Measurements from ENCODE around the gene GNLY.

GNLY gene

GRCh38 chr2:85718885-85719492, 24.8 kb downstream of the GNLY start:
- TF ChIP-seq ARNTL (CRISPR knock-in tag; IDR thresholded peaks at IDR 0.05; ENCODE audit: borderline replicate concordance, low read depth) = no peak
- no peak for TF ChIP-seq TCF4 (CRISPR knock-in tag; IDR thresholded peaks at IDR 0.05; ENCODE audit: borderline replicate concordance)
- TF ChIP-seq ZC3H10 (CRISPR knock-in tag; IDR thresholded peaks at IDR 0.05) = no peak
- TF ChIP-seq POU6F1 (CRISPR knock-in tag; IDR thresholded peaks at IDR 0.05; ENCODE audit: borderline replicate concordance, low read depth) = no peak
- no peak for TF ChIP-seq CSDC2 (CRISPR knock-in tag; IDR thresholded peaks at IDR 0.05)
- no peak for TF ChIP-seq TOX (CRISPR knock-in tag; IDR thresholded peaks at IDR 0.05; ENCODE audit: borderline replicate concordance)
- TF ChIP-seq CSRNP3 (CRISPR knock-in tag; IDR thresholded peaks at IDR 0.05) = no peak
- TF ChIP-seq PPARA (CRISPR knock-in tag; IDR thresholded peaks at IDR 0.05; ENCODE audit: borderline replicate concordance) = no peak
- ATAC-seq = no peak

- no peak for ATAC-seq
- TF ChIP-seq POU6F1 (CRISPR knock-in tag; IDR thresholded peaks at IDR 0.05; ENCODE audit: borderline replicate concordance, low read depth) = no peak
- TF ChIP-seq PPARA (CRISPR knock-in tag; IDR thresholded peaks at IDR 0.05; ENCODE audit: borderline replicate concordance) = no peak
- no peak for TF ChIP-seq RARB (CRISPR knock-in tag; IDR thresholded peaks at IDR 0.05)
- no peak for TF ChIP-seq ZFP3 (CRISPR knock-in tag; IDR thresholded peaks at IDR 0.05)
- TF ChIP-seq CSDC2 (CRISPR knock-in tag; IDR thresholded peaks at IDR 0.05) = no peak
- no peak for TF ChIP-seq GLIS3 (CRISPR knock-in tag; IDR thresholded peaks at IDR 0.05)
- TF ChIP-seq BACH2 (CRISPR knock-in tag; IDR thresholded peaks at IDR 0.05; ENCODE audit: borderline replicate concordance) = no peak
- no peak for TF ChIP-seq CREB5 (CRISPR knock-in tag; IDR thresholded peaks at IDR 0.05; ENCODE audit: low read depth)
- TF ChIP-seq PATZ1 (CRISPR knock-in tag; IDR thresholded peaks at IDR 0.05; ENCODE audit: borderline replicate concordance) = no peak
- TF ChIP-seq ZNF565 (CRISPR knock-in tag; conservative IDR thresholded peaks at IDR 0.05; ENCODE audit: low read depth) = no peak
- TF ChIP-seq OSR1 (CRISPR knock-in tag; IDR thresholded peaks at IDR 0.05) = no peak
- no peak for TF ChIP-seq ESRRG (CRISPR knock-in tag; IDR thresholded peaks at IDR 0.05)
- no peak for TF ChIP-seq TOX (CRISPR knock-in tag; IDR thresholded peaks at IDR 0.05; ENCODE audit: borderline replicate concordance)
- no peak for TF ChIP-seq ARNTL (CRISPR knock-in tag; IDR thresholded peaks at IDR 0.05; ENCODE audit: borderline replicate concordance, low read depth)
Measured at GRCh38 chr2:85719609-85720240, 25.6 kb downstream of the GNLY start.

GRCh38 chr2:85720533-85720932, 26.4 kb downstream of the GNLY start:
- TF ChIP-seq RARB (CRISPR knock-in tag; IDR thresholded peaks at IDR 0.05) (no peak), OSR1 (CRISPR knock-in tag; IDR thresholded peaks at IDR 0.05) (no peak), ZNF8 (CRISPR knock-in tag; IDR thresholded peaks at IDR 0.05) (no peak)
- ATAC-seq = no peak

GRCh38 chr2:85721641-85722040, 27.5 kb downstream of the GNLY start:
- no peak for ATAC-seq
- no peak for TF ChIP-seq ZNF70 (CRISPR knock-in tag; IDR thresholded peaks at IDR 0.05)
- no peak for TF ChIP-seq CSDC2 (CRISPR knock-in tag; IDR thresholded peaks at IDR 0.05)
- TF ChIP-seq ZC3H10 (CRISPR knock-in tag; IDR thresholded peaks at IDR 0.05) = no peak
- no peak for TF ChIP-seq TCF4 (CRISPR knock-in tag; IDR thresholded peaks at IDR 0.05; ENCODE audit: borderline replicate concordance)
- no peak for TF ChIP-seq CSRNP3 (CRISPR knock-in tag; IDR thresholded peaks at IDR 0.05)
- TF ChIP-seq ZFP3 (CRISPR knock-in tag; IDR thresholded peaks at IDR 0.05) = no peak
- no peak for TF ChIP-seq CREB5 (CRISPR knock-in tag; IDR thresholded peaks at IDR 0.05; ENCODE audit: low read depth)
- TF ChIP-seq ARNTL (CRISPR knock-in tag; IDR thresholded peaks at IDR 0.05; ENCODE audit: borderline replicate concordance, low read depth) = no peak
- no peak for TF ChIP-seq RARB (CRISPR knock-in tag; IDR thresholded peaks at IDR 0.05)
- no peak for TF ChIP-seq BACH2 (CRISPR knock-in tag; IDR thresholded peaks at IDR 0.05; ENCODE audit: borderline replicate concordance)
- TF ChIP-seq OSR1 (CRISPR knock-in tag; IDR thresholded peaks at IDR 0.05) = no peak
- TF ChIP-seq ZNF565 (CRISPR knock-in tag; conservative IDR thresholded peaks at IDR 0.05; ENCODE audit: low read depth) = no peak
- TF ChIP-seq TOX (CRISPR knock-in tag; IDR thresholded peaks at IDR 0.05; ENCODE audit: borderline replicate concordance) = no peak
- TF ChIP-seq PPARA (CRISPR knock-in tag; IDR thresholded peaks at IDR 0.05; ENCODE audit: borderline replicate concordance) = no peak
- TF ChIP-seq GLIS3 (CRISPR knock-in tag; IDR thresholded peaks at IDR 0.05) = no peak
- no peak for TF ChIP-seq POU6F1 (CRISPR knock-in tag; IDR thresholded peaks at IDR 0.05; ENCODE audit: borderline replicate concordance, low read depth)

Measured in SK-N-SH treated with all-trans-retinoic acid at 6 μM for 48 hours (cell line).